SK-MEL-5 (cell line): ENCODE measurements around the gene TMEM117. TPM values are rescaled to one million over a fixed set of nuclear protein-coding genes. Genes with fewer than 3 reads are reported as not detected.

Source experiments
- DNase-seq: peaks from one replicate; pipeline ENCODE4 v3.0.0-alpha.2; 2016; ENCODE audit warnings: low read depth, low spot score
- in situ Hi-C: cut with HindIII; loops from 2 replicates; pipeline ENCODE4 v1.10.0; 2016; ENCODE audit warnings: low sequenced_read_pairs, high pct_unique_total_duplicates, low pct_unique_long_range_greater_than_20kb
- total RNA-seq: library from RNA; depleted of rRNA; stranded (reverse); fragments of >200 nt; shearing (Covaris generic); gene quantifications from 2 replicates; pipeline ENCODE4 v1.2.3, GENCODE V29; 2014

The TMEM117 gene
- total RNA-seq, 1 experiment from 2014 or later: 62.6 TPM

- in situ Hi-C loops: no loop called here
- no peak for DNase-seq
These were observed 417.5 kb downstream of the TMEM117 start for GRCh38 chr12:44253338-44253856.

GRCh38 chr12:44258246-44258645 lies 422.4 kb downstream of the TMEM117 start:
- DNase-seq: no peak
- in situ Hi-C loops: no loop called here

DNA sequence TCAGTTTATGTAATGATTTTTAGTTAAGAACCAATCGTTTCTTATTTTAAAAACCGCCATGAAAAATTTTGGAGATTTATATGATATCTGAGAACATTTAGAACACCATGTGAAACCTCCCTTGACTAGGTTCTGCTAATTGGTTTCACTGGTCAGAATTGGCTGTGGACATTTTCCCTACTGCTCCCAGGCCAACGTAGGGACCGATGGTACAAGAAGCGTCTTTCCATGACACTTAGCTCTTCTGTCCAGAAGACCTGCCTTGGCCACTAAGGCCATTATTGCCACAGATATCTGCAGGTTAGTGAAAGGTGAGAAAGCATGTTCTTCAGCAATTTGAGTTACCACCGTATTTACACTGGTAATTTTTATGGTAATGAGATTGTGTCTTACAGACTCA lies 424.0 kb downstream of the TMEM117 start:
- no peak for DNase-seq
- in situ Hi-C loops: no loop called here

- no peak for DNase-seq
- in situ Hi-C loops: no loop called here
These were observed 424.7 kb downstream of the TMEM117 start for GRCh38 chr12:44260581-44260980.

- no peak for DNase-seq
- in situ Hi-C loops: no loop called here
These were observed 449.6 kb downstream of the TMEM117 start for GRCh38 chr12:44285321-44285960.

- peak; percentile 9 for DNase-seq
- in situ Hi-C loops: no loop called here
These were observed 450.5 kb downstream of the TMEM117 start for GRCh38 chr12:44286336-44286735.

DNA sequence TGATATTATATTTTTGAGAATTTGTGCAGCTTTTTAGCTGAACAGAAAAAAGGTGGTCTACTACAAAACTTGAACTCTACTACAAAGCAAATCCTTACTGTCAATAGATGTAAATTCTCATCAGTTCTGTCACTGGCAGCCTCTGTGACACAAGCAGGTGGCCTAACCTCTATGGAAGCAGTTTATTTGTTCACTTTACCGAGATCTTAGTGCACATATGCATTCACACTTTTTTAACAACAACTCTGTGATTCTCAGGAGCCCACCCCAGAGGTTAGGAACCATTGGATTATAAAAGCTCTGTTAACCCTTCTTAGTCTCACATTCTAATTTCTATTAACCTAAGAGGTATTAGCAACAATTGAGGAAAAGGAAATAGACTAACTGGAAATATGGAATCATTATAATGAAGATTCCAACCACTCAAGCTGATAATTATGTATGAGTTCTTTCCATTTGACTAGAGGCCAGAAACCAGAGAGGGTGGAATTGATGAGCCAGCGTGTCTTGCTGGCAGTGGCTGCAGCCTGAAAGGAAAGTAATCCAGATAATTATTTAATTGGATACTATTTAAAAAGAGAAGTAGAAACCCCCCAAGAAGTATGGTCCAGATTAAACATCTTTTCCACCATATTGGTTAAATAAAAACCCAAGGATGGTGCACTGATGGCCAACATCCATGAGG lies 451.1 kb downstream of the TMEM117 start:
- in situ Hi-C loops: no loop called here
- no peak for DNase-seq

- in situ Hi-C loops: no loop called here
These were observed 451.7 kb downstream of the TMEM117 start for GRCh38 chr12:44287545-44287944.

GRCh38 chr12:44294649-44295048 lies 458.8 kb downstream of the TMEM117 start:
- no peak for DNase-seq
- in situ Hi-C loops: no loop called here

More at GRCh38 chr12:44287545-44287944, 451.7 kb downstream of the TMEM117 start:
- no peak for DNase-seq

DNA sequence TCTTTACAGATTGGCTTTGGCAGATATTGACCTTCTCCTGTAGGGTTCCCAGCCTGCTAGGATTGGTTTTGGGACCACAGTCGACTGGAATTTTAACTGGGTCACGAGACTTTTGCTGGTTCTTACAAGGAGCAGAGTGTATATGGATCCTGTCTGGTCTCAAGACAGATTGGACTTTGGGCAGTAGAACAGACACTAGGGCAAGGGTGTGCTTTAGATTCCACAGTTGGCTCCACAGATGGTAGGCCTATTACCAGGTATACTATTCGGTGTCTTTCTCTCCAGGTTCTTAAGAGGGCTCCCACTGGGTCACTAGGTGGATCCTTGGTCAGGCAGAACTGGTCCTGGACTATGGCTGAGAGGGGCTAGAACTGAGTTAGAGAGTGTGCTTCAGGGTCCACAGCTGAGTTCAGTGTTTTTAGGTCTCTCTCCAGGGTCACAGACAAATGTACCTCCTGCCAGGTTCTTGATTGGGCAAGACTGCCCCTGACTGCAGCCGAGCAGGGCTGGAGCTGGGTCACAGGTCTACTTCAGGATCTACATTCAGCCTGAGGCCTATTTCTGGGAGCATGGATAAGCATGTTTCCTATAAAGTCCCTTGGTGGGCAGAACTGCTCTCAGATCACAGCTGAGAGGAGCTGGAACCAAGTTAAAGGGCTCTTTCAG lies 460.2 kb downstream of the TMEM117 start:
- DNase-seq: no peak
- in situ Hi-C loops: no loop called here

DNA sequence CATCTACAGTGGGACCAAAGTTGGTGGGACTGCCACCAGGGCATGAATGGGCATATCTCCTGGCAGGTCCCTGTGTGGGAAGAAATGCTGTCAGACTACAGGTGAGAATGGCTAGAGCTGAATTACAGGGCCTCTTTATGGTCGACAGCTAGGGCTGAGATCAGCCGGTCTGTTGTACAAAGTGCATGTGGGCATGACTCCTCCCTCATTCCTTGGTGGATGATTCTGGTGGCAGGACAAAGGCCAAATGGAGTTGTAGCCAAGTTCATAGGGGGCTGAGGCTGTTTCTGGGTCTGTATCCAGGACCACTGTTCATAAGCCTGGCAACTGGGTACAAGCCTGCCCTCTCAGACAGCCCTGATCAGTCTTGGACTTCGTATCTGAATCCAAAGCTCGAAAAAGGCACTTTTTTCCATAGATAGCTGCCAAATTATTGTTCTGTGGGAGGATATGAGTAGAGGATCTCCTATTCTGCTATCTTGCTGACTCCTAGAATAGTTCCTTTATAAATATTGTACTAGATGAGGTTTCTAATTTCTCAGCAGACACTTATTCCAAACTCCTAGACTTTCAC lies 460.8 kb downstream of the TMEM117 start:
- DNase-seq: no peak
- in situ Hi-C loops: no loop called here

- in situ Hi-C loops: no loop called here
- no peak for DNase-seq
These were observed 463.6 kb downstream of the TMEM117 start for GRCh38 chr12:44299524-44299923.

DNA sequence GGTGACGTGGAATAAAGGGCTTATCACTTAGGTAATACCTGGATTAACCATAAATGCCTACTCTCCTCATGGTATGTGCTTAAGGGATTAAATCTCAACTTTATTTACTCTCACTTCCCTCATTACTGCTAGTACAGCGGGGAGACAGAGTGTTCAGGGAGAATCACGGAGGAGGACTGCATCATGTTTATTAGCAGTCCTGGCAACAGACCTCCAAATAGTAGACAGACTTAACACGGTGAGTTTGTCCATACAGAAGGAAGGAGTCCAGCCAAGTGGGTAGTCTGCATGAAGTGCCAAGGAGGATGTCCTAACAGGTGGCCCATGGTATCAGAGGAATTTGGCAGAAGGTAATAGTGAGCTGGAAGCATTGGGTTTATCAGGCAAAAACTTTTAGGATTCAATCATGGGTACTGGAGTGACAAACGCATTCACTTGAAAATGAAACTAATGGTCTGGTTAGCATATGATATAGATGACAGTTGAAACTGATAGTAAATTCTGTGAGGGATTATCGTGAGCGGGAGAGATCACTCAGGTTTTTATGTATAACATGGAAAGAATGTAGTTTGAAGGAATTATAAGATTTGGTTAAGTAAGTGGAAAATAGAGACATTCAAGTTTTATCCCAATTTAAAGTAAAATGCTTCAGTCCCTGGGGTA lies 471.8 kb downstream of the TMEM117 start:
- in situ Hi-C loops: no loop called here
- DNase-seq: no peak

GRCh38 chr12:44313188-44313587 lies 477.3 kb downstream of the TMEM117 start:
- DNase-seq: no peak
- in situ Hi-C loops: no loop called here

- in situ Hi-C loops: no loop called here
- DNase-seq: peak; percentile 21
These were observed 478.2 kb downstream of the TMEM117 start for GRCh38 chr12:44314007-44314500.

- in situ Hi-C loops: no loop called here
- DNase-seq: peak; percentile 61
These were observed 481.8 kb downstream of the TMEM117 start for GRCh38 chr12:44317651-44318126.

GRCh38 chr12:44331269-44331668 lies 495.4 kb downstream of the TMEM117 start:
- DNase-seq: no peak
- in situ Hi-C loops: no loop called here
